ENCODE results near the gene CADM2.

CADM2 gene

DNA sequence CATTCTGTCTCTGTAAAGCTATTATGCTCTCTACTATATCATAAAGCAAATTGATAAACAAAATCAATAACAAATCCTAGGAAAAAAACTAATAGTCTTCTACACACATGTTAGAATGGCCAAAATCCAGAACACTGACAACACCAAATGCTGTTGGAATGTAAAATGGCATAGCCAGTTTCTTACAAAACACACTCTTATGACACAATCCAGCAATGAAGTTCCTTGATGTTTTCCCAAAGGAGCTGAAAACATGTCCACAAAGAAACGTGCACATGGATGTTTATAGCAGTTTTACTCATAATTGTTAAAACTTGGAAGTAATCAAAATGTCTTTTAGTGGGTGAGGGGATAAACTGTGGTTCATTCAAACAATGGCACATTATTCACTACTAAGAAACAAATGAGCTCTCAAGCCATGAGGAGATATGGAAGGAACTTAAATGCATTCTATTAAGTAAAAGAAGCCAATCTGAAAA lies 32.7 kb downstream of the CADM2 start:
- no peak for DNase-seq (ENCODE audit: low read depth)
- H3K4me3 ChIP-seq (ENCODE audit: control insufficient read depth, low read depth, low read length) = no peak overlapping the region
- TF ChIP-seq, protein P1, sequence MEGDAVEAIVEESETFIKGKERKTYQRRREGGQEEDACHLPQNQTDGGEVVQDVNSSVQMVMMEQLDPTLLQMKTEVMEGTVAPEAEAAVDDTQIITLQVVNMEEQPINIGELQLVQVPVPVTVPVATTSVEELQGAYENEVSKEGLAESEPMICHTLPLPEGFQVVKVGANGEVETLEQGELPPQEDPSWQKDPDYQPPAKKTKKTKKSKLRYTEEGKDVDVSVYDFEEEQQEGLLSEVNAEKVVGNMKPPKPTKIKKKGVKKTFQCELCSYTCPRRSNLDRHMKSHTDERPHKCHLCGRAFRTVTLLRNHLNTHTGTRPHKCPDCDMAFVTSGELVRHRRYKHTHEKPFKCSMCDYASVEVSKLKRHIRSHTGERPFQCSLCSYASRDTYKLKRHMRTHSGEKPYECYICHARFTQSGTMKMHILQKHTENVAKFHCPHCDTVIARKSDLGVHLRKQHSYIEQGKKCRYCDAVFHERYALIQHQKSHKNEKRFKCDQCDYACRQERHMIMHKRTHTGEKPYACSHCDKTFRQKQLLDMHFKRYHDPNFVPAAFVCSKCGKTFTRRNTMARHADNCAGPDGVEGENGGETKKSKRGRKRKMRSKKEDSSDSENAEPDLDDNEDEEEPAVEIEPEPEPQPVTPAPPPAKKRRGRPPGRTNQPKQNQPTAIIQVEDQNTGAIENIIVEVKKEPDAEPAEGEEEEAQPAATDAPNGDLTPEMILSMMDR (conservative IDR thresholded peaks at IDR 0.05; ENCODE audit: control insufficient read depth, insufficient read depth, low read depth, low read length) = no peak

DNA sequence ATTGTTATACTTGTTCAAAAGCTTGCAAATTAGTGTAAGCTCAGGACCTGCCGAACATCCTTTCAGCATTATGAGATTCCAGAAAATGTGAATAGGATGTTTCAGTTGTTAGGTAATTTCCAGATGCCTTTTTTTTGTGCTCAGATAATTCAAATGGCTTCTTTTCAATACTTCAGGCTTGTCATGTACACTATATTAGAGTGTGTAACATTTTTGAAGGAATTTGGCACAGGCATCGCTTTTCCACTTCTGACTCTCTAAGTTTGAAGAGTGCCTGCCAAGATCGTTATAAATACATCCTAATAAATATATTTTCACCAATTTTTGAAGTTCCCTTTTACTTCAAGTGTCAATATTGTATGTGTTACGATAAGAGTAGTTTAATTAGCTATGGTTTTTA lies 35.2 kb downstream of the CADM2 start:
- no peak for DNase-seq (ENCODE audit: low read depth)
- TF ChIP-seq, protein P1 (conservative IDR thresholded peaks at IDR 0.05; ENCODE audit: control insufficient read depth, insufficient read depth, low read depth, low read length) = no peak
- no peak overlapping the region for H3K4me3 ChIP-seq (ENCODE audit: control insufficient read depth, low read depth, low read length)

DNA sequence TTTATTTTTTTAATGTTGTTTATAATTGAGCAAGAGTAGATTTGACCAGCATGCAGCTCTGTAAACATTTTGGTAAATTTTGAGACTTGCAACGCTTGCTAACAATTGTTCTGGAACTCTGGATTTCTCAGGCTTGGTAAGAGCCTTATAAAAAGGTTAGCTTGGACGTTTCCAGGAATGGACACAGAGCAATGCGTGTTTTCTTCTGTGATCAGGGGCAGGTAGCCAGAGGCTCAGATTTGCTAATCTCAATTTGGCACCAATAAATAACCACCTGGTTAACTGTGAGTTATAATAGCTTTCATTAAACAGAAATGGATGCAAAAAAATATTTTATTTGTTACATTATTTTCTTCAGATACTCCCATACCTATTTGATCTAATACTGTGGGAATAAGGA lies 39.8 kb downstream of the CADM2 start:
- TF ChIP-seq, protein P1 (conservative IDR thresholded peaks at IDR 0.05; ENCODE audit: control insufficient read depth, insufficient read depth, low read depth, low read length) = no peak
- no peak overlapping the region for H3K4me3 ChIP-seq (ENCODE audit: control insufficient read depth, low read depth, low read length)
- DNase-seq (ENCODE audit: low read depth) = no peak

DNA sequence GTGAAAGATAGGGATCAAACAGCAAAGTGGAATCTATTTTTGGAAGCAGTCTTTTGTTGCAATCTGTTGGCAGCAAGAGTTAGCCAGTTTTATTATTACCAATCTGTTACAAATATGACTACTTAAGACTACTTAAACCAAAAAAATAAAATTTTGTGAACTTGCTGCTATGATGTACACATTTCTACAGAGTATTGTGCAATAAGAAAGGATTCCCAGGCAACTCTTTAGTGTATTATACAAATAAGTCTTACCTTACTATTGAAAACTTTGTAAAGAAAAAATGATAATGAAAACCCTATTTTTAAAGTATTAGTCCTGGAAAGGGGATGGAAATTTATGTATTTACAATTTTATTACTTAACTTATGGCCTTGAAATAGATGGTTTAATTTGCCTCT lies 44.7 kb downstream of the CADM2 start:
- H3K4me3 ChIP-seq (ENCODE audit: control insufficient read depth, low read depth, low read length) = no peak overlapping the region
- TF ChIP-seq, protein P1 (conservative IDR thresholded peaks at IDR 0.05; ENCODE audit: control insufficient read depth, insufficient read depth, low read depth, low read length) = no peak
- no peak for DNase-seq (ENCODE audit: low read depth)

DNA sequence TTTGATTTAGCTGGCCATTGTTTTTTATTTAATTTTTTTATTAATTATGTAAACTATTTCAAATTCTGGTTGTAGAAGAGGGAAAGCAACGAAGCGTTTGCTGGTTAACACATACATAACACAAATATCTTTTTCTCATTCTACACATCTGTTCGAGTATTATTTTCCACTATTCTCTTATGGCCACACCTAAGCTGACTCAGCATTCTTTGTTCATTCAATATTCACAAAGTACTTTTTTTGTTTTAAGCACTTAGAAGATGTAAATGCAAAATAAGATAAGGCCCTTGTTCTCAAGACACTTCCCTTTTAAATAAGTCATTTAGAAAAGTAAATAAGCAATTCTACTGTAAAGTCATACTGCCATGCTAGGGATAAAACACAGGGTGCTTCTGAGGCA lies 45.4 kb downstream of the CADM2 start:
- no peak for DNase-seq (ENCODE audit: low read depth)
- H3K4me3 ChIP-seq (ENCODE audit: control insufficient read depth, low read depth, low read length) = no peak overlapping the region
- TF ChIP-seq, protein P1 (conservative IDR thresholded peaks at IDR 0.05; ENCODE audit: control insufficient read depth, insufficient read depth, low read depth, low read length) = no peak

DNA sequence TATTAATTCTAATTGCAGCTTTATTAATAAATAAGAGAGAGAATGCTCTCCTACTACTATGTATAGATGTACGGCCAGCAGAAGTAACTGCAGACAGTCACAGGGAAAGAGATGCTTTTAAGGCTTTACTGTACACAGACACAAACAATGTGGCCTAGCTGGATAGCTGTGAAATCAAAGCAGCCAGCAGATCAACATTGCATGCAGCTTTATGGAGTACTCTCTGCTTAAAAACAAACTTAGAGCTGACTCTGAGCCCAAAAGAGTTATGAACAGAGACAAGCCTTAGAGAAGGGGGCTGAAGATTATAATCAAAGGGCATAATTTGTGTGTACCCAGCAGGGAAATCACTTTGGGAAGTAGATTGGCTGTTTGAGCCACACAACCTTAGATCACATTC lies 47.2 kb downstream of the CADM2 start:
- H3K4me3 ChIP-seq (ENCODE audit: control insufficient read depth, low read depth, low read length) = no peak overlapping the region
- TF ChIP-seq, protein P1 (conservative IDR thresholded peaks at IDR 0.05; ENCODE audit: control insufficient read depth, insufficient read depth, low read depth, low read length) = no peak
- DNase-seq (ENCODE audit: low read depth) = no peak

Measured in fibroblast of mammary gland (primary cell).